Thyroid gland (tissue), 4 donors: ENCODE data around the gene FAR2. TPM values are rescaled to one million over a fixed set of nuclear protein-coding genes. Genes with fewer than 3 reads are reported as not detected.
"Not testable (repeated sequence)": the region's sequence is repeated elsewhere in the genome, so short reads cannot be mapped to it uniquely, and the experiment has no call there.

Experiments used
- DNase-seq, 2 donors: peaks; one replicate each; pipeline ENCODE4 v3.0.0-alpha.2; 2019
- H3K27ac ChIP-seq, 3 donors: fragments of 200-600 bp; sonication (generic); 1 replicate in 2 of 3; 2 replicates in 1 of 3; pipeline ENCODE4 v1.5.1; 2016 to 2019; ENCODE audit warnings: mild to moderate bottlenecking in 1 of 3, moderate library complexity in 1 of 3
- H3K27me3 ChIP-seq: fragments of 200-600 bp; sonication (generic); one replicate; pipeline ENCODE4 v1.5.1; 2019
- H3K36me3 ChIP-seq, 2 donors: fragments of 200-600 bp; sonication (generic); one replicate each; pipeline ENCODE4 v1.5.1; 2016 to 2019
- H3K4me1 ChIP-seq, 2 donors: fragments of 200-600 bp; sonication (generic); one replicate each; pipeline ENCODE4 v1.5.1; 2017 to 2019
- H3K4me3 ChIP-seq, 3 donors: fragments of 200-600 bp; sonication (generic); replicated peaks in 1 of 3; 1 replicate in 2 of 3; 2 replicates in 1 of 3; pipeline ENCODE4 v1.5.1; 2016; ENCODE audit warnings: mild to moderate bottlenecking in 1 of 3
- H3K9me3 ChIP-seq: fragments of 200-600 bp; sonication (generic); one replicate; pipeline ENCODE4 v1.5.1; 2017
- POLR2A ChIP-seq, 2 donors: fragments of 450-650 bp; IDR thresholded peaks; one replicate each; pipeline ENCODE4 v1.6.1; 2017; ENCODE audit warnings: antibody characterized with exemption in 2 of 2, mild to moderate bottlenecking in 2 of 2, moderate library complexity in 1 of 2
- WGBS, 2 donors: methylation state at CpG; one replicate each; pipeline ENCODE4 v1.1.5; 2017; 5-methylcytosine and 5-hydroxymethylcytosine counted together
- intact Hi-C: fragments of 100-400 bp; cut with DNase I; formaldehyde crosslinking; loops from one replicate; pipeline ENCODE4 v1.15.1; 2023
- total RNA-seq, 4 donors: library from RNA; depleted of rRNA; stranded (reverse); fragments of >200 nt; gene quantifications; one replicate each; pipeline ENCODE4 v1.2.3, GENCODE V29; 2016
- TF ChIP-seq, protein P1 (sequence below), 6 experiments: fragments of 200-600 bp in 3 of 6; fragments of 450-650 bp in 3 of 6; sonication (generic) in 3 of 6; IDR thresholded peaks; one replicate each; pipeline ENCODE4 v1.5.1; 2016 to 2019; ENCODE audit warnings: antibody characterized with exemption in 6 of 6, mild to moderate bottlenecking in 2 of 6, inconsistent platforms in 1 of 6, moderate library complexity in 1 of 6

Gene FAR2
- total RNA-seq, 4 donors from 2014 or later, result 3.2 to 9.1 (median 4.3) TPM

DNA sequence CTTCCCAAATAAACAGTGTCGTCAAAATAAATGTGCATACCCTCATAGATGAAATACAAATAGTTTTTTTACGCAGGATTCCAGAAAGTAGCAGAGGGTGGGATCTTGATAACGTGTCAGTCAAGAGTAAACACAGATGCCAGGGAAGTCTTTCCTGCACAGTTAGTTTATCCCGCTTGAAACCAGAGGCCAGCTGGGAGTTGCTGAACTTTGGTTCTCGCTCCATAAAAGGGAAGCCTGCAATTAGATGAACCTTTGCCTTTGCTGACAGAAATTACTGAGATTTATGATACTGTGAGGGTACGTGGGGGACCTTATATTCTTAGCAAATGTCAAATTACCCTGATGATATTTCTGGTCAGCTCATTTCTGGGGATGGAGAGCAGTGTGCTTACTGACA, 18.9 kb downstream of the FAR2 start:
- Histone ChIP-seq H3K4me3 (no peak overlapping the region), H3K4me1 (no peaks in the 10 kb centered on the region), H3K9me3 (no peaks in the 10 kb centered on the region), H3K36me3 (no peaks in the 10 kb centered on the region), H3K27ac (no peak overlapping the region), H3K27me3 (no peaks in the 10 kb centered on the region)
- 74% methylated on average over 6 of the region's 6 CpGs for WGBS, 2 donors
- TF ChIP-seq, protein P1, sequence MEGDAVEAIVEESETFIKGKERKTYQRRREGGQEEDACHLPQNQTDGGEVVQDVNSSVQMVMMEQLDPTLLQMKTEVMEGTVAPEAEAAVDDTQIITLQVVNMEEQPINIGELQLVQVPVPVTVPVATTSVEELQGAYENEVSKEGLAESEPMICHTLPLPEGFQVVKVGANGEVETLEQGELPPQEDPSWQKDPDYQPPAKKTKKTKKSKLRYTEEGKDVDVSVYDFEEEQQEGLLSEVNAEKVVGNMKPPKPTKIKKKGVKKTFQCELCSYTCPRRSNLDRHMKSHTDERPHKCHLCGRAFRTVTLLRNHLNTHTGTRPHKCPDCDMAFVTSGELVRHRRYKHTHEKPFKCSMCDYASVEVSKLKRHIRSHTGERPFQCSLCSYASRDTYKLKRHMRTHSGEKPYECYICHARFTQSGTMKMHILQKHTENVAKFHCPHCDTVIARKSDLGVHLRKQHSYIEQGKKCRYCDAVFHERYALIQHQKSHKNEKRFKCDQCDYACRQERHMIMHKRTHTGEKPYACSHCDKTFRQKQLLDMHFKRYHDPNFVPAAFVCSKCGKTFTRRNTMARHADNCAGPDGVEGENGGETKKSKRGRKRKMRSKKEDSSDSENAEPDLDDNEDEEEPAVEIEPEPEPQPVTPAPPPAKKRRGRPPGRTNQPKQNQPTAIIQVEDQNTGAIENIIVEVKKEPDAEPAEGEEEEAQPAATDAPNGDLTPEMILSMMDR (IDR thresholded peaks at IDR 0.05), result no peak
- no peak for TF ChIP-seq POLR2A (IDR thresholded peaks at IDR 0.05)
- no peak for DNase-seq
- intact Hi-C loops, result no loop called here

DNA sequence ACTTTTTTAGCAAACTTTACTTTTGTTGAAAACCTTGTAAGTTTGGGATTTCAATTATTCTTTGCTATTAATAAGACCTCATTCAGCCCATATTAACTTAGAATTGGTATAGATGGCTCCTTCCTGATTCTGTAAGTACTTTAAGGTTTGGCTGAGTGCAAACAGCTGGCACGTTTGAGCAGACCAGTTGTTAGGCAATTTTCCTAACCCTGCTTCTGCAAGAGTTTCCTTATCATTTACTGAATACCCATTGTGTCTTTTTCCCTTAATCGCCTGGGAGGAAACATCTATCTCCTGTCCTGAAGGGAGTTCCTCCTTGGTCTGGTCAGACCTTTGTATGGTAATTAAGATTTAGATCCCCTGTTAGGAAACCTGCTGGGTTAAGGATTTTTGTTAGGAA, 20.9 kb downstream of the FAR2 start:
- H3K4me1 ChIP-seq, H3K9me3 ChIP-seq, intact Hi-C loops, H3K36me3 ChIP-seq, H3K27me3 ChIP-seq, DNase-seq, H3K27ac ChIP-seq, H3K4me3 ChIP-seq: not testable (repeated sequence)
- 35 to 42% methylated on average over 2 of the region's 2 CpGs for WGBS, 2 donors

DNA sequence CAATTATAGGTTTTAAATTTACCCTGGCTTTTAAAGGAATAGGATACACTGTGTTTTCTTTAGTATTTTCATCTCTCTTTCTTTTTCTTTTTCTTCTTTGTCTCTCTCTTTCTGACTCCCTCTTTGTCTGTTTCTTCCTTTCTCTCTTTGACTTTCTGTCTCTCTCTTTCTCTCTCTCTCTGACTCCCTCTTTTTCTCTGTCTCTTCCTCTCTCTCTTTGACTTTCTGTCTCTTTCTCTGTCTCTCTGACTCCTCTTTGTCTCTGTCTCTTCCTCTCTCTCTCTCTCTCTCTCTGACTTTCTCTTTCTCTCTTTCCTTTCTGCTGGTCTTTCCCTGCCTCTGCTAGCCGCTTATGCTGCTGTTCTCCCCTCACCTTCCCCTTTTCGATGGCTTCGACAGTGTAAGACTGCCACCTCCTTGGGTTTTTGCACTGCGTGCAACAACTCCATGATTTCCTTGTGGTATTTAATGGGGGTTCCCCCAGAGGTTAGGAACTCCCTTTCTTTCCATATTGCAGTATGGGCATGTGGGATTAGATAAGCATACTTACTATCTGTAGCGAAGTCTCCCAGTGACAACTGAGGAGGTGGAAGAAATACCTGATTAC, 21.5 kb downstream of the FAR2 start:
- H3K36me3 ChIP-seq, H3K27ac ChIP-seq, H3K4me3 ChIP-seq, H3K4me1 ChIP-seq, H3K9me3 ChIP-seq, intact Hi-C loops, H3K27me3 ChIP-seq, DNase-seq: not testable (repeated sequence)
- WGBS, 2 donors, result 87 to 96% methylated on average over 5 of the region's 5 CpGs

DNA sequence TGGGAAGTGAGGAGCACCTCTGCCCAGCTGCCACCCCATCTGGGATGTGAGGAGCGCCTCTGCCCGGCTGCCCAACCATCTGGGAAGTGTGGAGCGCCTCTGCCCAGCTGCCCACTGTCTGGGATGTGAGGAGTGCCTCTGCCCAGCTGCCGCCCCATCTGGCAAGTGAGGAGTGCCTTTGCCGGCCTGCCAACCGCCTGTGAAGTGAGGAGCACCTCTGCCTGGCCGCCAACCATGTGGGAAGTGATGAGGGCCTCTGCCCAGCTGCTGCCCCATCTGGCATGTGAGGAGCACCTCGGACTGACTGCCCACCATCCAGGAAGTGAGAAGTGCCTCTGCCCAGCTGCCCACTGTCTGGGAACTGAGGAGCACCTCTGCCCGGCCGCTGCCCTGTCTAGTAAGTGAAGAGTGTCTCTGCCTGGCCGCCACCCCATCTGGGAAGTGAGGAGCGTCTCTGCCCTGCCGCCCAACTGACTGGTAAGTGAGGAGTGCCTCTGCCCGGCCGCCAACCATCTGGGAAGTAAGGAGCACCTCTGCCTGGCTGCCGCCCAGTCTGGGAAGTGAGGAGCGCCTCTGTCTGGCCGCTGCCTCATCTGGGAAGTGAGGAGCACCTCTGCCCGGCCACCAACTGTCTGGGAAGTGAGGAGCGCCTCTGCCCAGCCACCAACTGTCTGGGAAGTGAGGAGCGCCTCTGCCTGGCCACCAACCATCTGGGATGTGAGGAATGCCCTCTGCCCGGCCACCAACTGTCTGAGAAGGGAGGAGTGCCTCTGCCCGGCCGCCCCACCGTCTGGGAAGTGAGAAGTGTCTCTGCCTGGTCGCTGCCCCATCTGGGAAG, 22.6 kb downstream of the FAR2 start:
- 72 to 88% methylated on average over 10 to 19 of the region's 26 CpGs for WGBS, 2 donors
- H3K36me3 ChIP-seq, result no peaks in the 10 kb centered on the region
- no peaks in the 10 kb centered on the region for H3K27me3 ChIP-seq
- no peak for DNase-seq
- no peaks in the 10 kb centered on the region for H3K4me1 ChIP-seq
- no peak overlapping the region for H3K27ac ChIP-seq
- H3K9me3 ChIP-seq, result no peaks in the 10 kb centered on the region
- intact Hi-C loops, result no loop called here
- no peak for TF ChIP-seq POLR2A (IDR thresholded peaks at IDR 0.05)
- TF ChIP-seq, protein P1 (IDR thresholded peaks at IDR 0.05), result no peak
- H3K4me3 ChIP-seq, result no peak overlapping the region

DNA sequence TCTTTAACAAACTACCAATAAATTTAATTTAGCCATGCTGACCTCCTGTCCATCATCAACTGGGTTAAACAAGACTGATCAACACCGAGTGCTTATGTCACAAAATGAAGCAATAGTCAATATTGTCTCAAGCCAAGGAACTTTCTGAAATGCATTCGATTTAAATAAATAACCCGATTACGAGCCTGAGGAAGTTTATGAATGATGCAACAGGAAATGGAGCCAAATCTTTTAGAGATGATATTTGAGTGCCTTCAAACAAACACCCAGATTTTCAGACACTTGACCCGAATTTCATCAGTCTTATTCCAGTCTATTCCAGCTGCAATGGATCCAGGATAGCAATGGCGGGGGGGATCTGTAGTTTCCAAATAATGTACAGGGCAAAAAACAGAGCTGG, 27.9 kb downstream of the FAR2 start:
- Histone ChIP-seq H3K27me3 (no peaks in the 10 kb centered on the region), H3K36me3 (no peaks in the 10 kb centered on the region), H3K27ac (no peak overlapping the region), H3K4me3 (no peak overlapping the region), H3K9me3 (no peaks in the 10 kb centered on the region), H3K4me1 (no peaks in the 10 kb centered on the region)
- TF ChIP-seq, protein P1 (IDR thresholded peaks at IDR 0.05), result no peak
- no peak for TF ChIP-seq POLR2A (IDR thresholded peaks at IDR 0.05)
- WGBS, 2 donors, result 77 to 81% methylated on average over 6 of the region's 6 CpGs
- intact Hi-C loops, result no loop called here
- DNase-seq, result no peak

DNA sequence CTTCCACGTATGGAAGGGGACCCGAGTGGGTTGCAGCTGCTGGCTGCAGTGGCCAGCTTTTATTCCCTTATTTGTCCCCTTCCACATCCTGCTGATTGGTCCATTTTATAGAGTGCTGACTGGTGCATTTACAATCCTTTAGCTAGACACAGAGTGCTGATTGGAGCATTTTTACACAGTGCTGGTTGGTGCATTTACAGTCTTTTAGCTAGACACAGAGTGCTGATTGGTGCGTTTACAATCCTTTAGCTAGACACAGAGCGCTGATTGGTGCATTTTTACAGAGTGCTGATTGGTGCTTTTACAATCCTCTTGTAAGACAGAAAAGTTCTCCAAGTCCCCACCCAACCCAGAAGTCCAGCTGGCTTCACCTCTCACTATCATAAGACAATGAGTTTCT, 33.2 kb downstream of the FAR2 start:
- H3K4me3 ChIP-seq, H3K27ac ChIP-seq, H3K4me1 ChIP-seq, DNase-seq, H3K36me3 ChIP-seq, H3K9me3 ChIP-seq, intact Hi-C loops, H3K27me3 ChIP-seq: not testable (repeated sequence)
- 95 to 100% methylated on average over 4 of the region's 4 CpGs for WGBS, 2 donors
